Neural crest cell (in vitro differentiated cells): ENCODE measurements around the gene IL17A. TPM values are rescaled to one million over a fixed set of nuclear protein-coding genes. Genes with fewer than 3 reads are reported as not detected.

Experiments
- DNase-seq: peaks from one replicate; pipeline ENCODE4 v3.0.0; 2021; ENCODE audit warnings: low read depth, mixed read lengths, low spot score
- H3K27ac Mint-ChIP-seq: one replicate; pipeline ENCODE4 v1.8.0; 2021; ENCODE audit warnings: mild to moderate bottlenecking, mixed read lengths; ENCODE audit not compliant: unreplicated experiment
- H3K27me3 Mint-ChIP-seq: 2 replicates; pipeline ENCODE4 v1.8.0; 2021; ENCODE audit warnings: low read depth, mild to moderate bottlenecking, mixed read lengths
- H3K36me3 Mint-ChIP-seq: 2 replicates; pipeline ENCODE4 v1.8.0; 2021; ENCODE audit warnings: low read depth, mild to moderate bottlenecking, mixed read lengths
- H3K4me1 Mint-ChIP-seq: 2 replicates; pipeline ENCODE4 v1.8.0; 2021; ENCODE audit warnings: mixed read lengths
- H3K4me3 Mint-ChIP-seq: one replicate; pipeline ENCODE4 v1.8.0; 2021; ENCODE audit warnings: mild to moderate bottlenecking, mixed read lengths
- H3K9me3 Mint-ChIP-seq: 2 replicates; pipeline ENCODE4 v1.8.0; 2021; ENCODE audit warnings: mixed read lengths
- CTCF ChIP-seq: fragments of 200-600 bp; sonication (generic); conservative IDR thresholded peaks from 2 replicates; pipeline ENCODE4 v1.5.0; 2021; ENCODE audit warnings: antibody characterized with exemption, mild to moderate bottlenecking
- total RNA-seq: library from RNA; stranded (reverse); gene quantifications from 2 replicates; pipeline ENCODE4 v1.2.1, GENCODE V29; 2021

Gene IL17A
- total RNA-seq, 1 donor from 2014 or later, result not detected

GRCh38 chr6:52149949-52150348 is 36.2 kb upstream of the IL17A start:
- Mint-ChIP-seq H3K36me3 (no peaks in the 10 kb centered on the region), H3K9me3 (no peaks in the 10 kb centered on the region), H3K4me3 (no peak overlapping the region), H3K4me1 (no peaks in the 10 kb centered on the region), H3K27ac (no peak overlapping the region), H3K27me3 (peaks cover 30% of the 10 kb centered on the region)
- TF ChIP-seq CTCF, result no peak
- no peak for DNase-seq

GRCh38 chr6:52152070-52152423 is 34.1 kb upstream of the IL17A start:
- Mint-ChIP-seq H3K9me3 (no peaks in the 10 kb centered on the region), H3K36me3 (no peaks in the 10 kb centered on the region), H3K27me3 (peaks cover 17% of the 10 kb centered on the region), H3K4me3 (no peak overlapping the region), H3K27ac (no peak overlapping the region), H3K4me1 (no peaks in the 10 kb centered on the region)
- DNase-seq, result no peak
- no peak for TF ChIP-seq CTCF

GRCh38 chr6:52152711-52153160 is 33.4 kb upstream of the IL17A start:
- Mint-ChIP-seq H3K27ac (no peak overlapping the region), H3K36me3 (no peaks in the 10 kb centered on the region), H3K4me1 (no peaks in the 10 kb centered on the region), H3K27me3 (peaks cover 12% of the 10 kb centered on the region), H3K9me3 (no peaks in the 10 kb centered on the region), H3K4me3 (no peak overlapping the region)
- no peak for TF ChIP-seq CTCF
- no peak for DNase-seq

- Mint-ChIP-seq H3K36me3 (no peaks in the 10 kb centered on the region), H3K27ac (no peak overlapping the region), H3K4me1 (no peaks in the 10 kb centered on the region), H3K9me3 (no peaks in the 10 kb centered on the region), H3K4me3 (no peak overlapping the region), H3K27me3 (peaks cover 5% of the 10 kb centered on the region)
- no peak for TF ChIP-seq CTCF
- no peak for DNase-seq
Measured at GRCh38 chr6:52154381-52154780, 31.8 kb upstream of the IL17A start.

- peaks cover 5% of the 10 kb centered on the region for H3K27me3 Mint-ChIP-seq
- peaks cover 4% of the 10 kb centered on the region for H3K9me3 Mint-ChIP-seq
- H3K27ac Mint-ChIP-seq, result peak overlapping the region; percentile 27
- H3K4me1 Mint-ChIP-seq, result no peaks in the 10 kb centered on the region
- no peak for TF ChIP-seq CTCF
- no peak overlapping the region for H3K4me3 Mint-ChIP-seq
- DNase-seq, result no peak
- H3K36me3 Mint-ChIP-seq, result no peaks in the 10 kb centered on the region
Measured at GRCh38 chr6:52155791-52156576, 30.2 kb upstream of the IL17A start.
